NCI-H2107 (cell line): Measurements from ENCODE around the gene PSRC1.
"Not testable (repeated sequence)": the region's sequence is repeated elsewhere in the genome, so short reads cannot be mapped to it uniquely, and the experiment has no call there.

Source experiments
- DNase-seq: peaks from one replicate; lab custom pipeline; 2025; lab: John Stamatoyannopoulos, UW

PSRC1 gene

GRCh38 chr1:109295712-109296415 is 12.9 kb upstream of the PSRC1 start:
- DNase-seq: no peak

GRCh38 chr1:109294481-109294880 is 11.5 kb upstream of the PSRC1 start:
- no peak for DNase-seq

GRCh38 chr1:109293026-109293425 is 10.1 kb upstream of the PSRC1 start:
- no peak for DNase-seq

- DNase-seq: no peak
These were observed 9.4 kb upstream of the PSRC1 start for GRCh38 chr1:109292364-109292763.

- no peak for DNase-seq
These were observed 8.1 kb upstream of the PSRC1 start for GRCh38 chr1:109290998-109291397.

- no peak for DNase-seq
These were observed 7.2 kb upstream of the PSRC1 start for GRCh38 chr1:109290137-109290536.

- not testable (repeated sequence) for DNase-seq
These were observed 3.8 kb upstream of the PSRC1 start for GRCh38 chr1:109286762-109287161.

GRCh38 chr1:109283748-109284600 is 1.0 kb upstream of the PSRC1 start:
- DNase-seq: no peak

- no peak for DNase-seq
These were observed 421 bp downstream of the PSRC1 start for GRCh38 chr1:109282497-109282951.

- DNase-seq: no peak
These were observed 1.1 kb downstream of the PSRC1 start for GRCh38 chr1:109281680-109282496.

- no peak for DNase-seq
These were observed 2.1 kb downstream of the PSRC1 start for GRCh38 chr1:109280862-109281261.

GRCh38 chr1:109279615-109280278 is 3.2 kb downstream of the PSRC1 start:
- no peak for DNase-seq

- peak; percentile 42 for DNase-seq
These were observed 5.3 kb downstream of the PSRC1 start for GRCh38 chr1:109277434-109278204.

GRCh38 chr1:109275706-109276345 is 7.1 kb downstream of the PSRC1 start:
- DNase-seq: no peak

- DNase-seq: no peak
These were observed 8.1 kb downstream of the PSRC1 start for GRCh38 chr1:109274533-109275476.

GRCh38 chr1:109273570-109274288 is 9.2 kb downstream of the PSRC1 start:
- DNase-seq: no peak

GRCh38 chr1:109272831-109273547 is 10.0 kb downstream of the PSRC1 start:
- DNase-seq: no peak
